ENCODE data around the gene PRKCH. TPM values are rescaled to one million over a fixed set of nuclear protein-coding genes. Genes with fewer than 3 reads are reported as not detected.

Gene PRKCH
- total and polyA plus RNA-seq, 2 of the 13 experiments (the other 11 are each of a cell fraction or from before 2014, with no cell fraction given) = 0.48 to 1.3 TPM

- no peak for TF ChIP-seq RNF2 (conservative IDR thresholded peaks at IDR 0.05; ENCODE audit: low read depth)
- TF ChIP-seq HES4 (CRISPR knock-in tag; IDR thresholded peaks at IDR 0.05; ENCODE audit: borderline replicate concordance) = no peak
- no peak for TF ChIP-seq ZFX (CRISPR knock-in tag; IDR thresholded peaks at IDR 0.05; ENCODE audit: low read depth)
- no peak for TF ChIP-seq HHEX (CRISPR knock-in tag; IDR thresholded peaks at IDR 0.05)
- TF ChIP-seq ZNF576 (CRISPR knock-in tag; IDR thresholded peaks at IDR 0.05) = no peak
Measured at GRCh38 chr14:61586544-61587055, 265.2 kb downstream of the PRKCH start (continued).

- ChIA-PET CTCF (ENCODE audit: low intra/inter-chr PET ratio, low total read pairs) (no interaction called here), POLR2A (interaction anchor here (1.0 kb wide), 1 partner anchor 22 kb away, joined by 3 read pairs; no protein-coding TSS in a partner anchor)
- H3K9ac ChIP-seq (ENCODE audit: insufficient read depth, low read depth, low read length) = no peak overlapping the region
- H2AFZ ChIP-seq (ENCODE audit: low read length) = no peak overlapping the region
- no TSS peak for BruUV-seq (replicated peaks)
- peaks cover 36% of the 10 kb centered on the region for H3K4me1 ChIP-seq (ENCODE audit: insufficient read depth, low read length)
- FAIRE-seq (no peak), ATAC-seq (no peak), DNase-seq (ENCODE audit: low spot score) (no peak)
- no peaks in the 10 kb centered on the region for H3K36me3 ChIP-seq (replicated peaks in 1 of 2; ENCODE audit: control insufficient read depth in 1 of 2, insufficient read depth in 2 of 2, low read length in 2 of 2)
- no peaks in the 10 kb centered on the region for H3K9me3 ChIP-seq (ENCODE audit: low read length)
- H3K27me3 ChIP-seq (ENCODE audit: control insufficient read depth in 1 of 2, insufficient read depth in 2 of 2, low read length in 2 of 2) = no peaks in the 10 kb centered on the region; a peak in 2 of 5 replicates
- in situ Hi-C loops (cut with HindIII; ENCODE audit: extremely low pct_ligation_motif_present, low pct_unique_long_range_greater_than_20kb) (no loop called here), intact Hi-C loops (cut with micrococcal nuclease; ENCODE audit: unreplicated experiment) (no loop called here)
- no peak overlapping the region for H3K4me3 ChIP-seq (replicated peaks in 1 of 3; ENCODE audit: insufficient read depth in 1 of 3, low read depth in 2 of 3, low read length in 3 of 3)
- H3K4me2 ChIP-seq (ENCODE audit: low read depth, low read length) = no peak overlapping the region
- no peak overlapping the region for H3K27ac ChIP-seq (ENCODE audit: extremely low read length, insufficient read depth, low read length)
- no peaks in the 10 kb centered on the region for H4K20me1 ChIP-seq (ENCODE audit: insufficient read depth, low read length)
- 86% methylated on average over 5 of the region's 5 CpGs for WGBS (ENCODE audit: low lambda C conversion rate)
- H3K79me2 ChIP-seq (ENCODE audit: insufficient read depth, low read length) = no peaks in the 10 kb centered on the region
- TF ChIP-seq YY1 (IDR thresholded peaks at IDR 0.05; ENCODE audit: insufficient read depth, insufficient replicate concordance, low read depth, low read length) = no peak
- TF ChIP-seq ZNF768 (CRISPR knock-in tag; IDR thresholded peaks at IDR 0.05) = peak; percentile 76; the same call in 1 of the 2 replicates
- no peak for TF ChIP-seq ZNF660 (CRISPR knock-in tag; IDR thresholded peaks at IDR 0.05; ENCODE audit: borderline replicate concordance, low read depth)
- no peak for TF ChIP-seq ATF4 (CRISPR knock-in tag; IDR thresholded peaks at IDR 0.05)
Measured at GRCh38 chr14:61587081-61587713, 265.8 kb downstream of the PRKCH start.
